LNCAP (cell line): ENCODE measurements around the gene NOD2.

ENCODE experiments used
- TF ChIP-seq, protein P1 (sequence below): fragments of 450-650 bp; IDR thresholded peaks from 2 replicates; pipeline ENCODE4 v1.5.1; 2017; ENCODE audit warnings: mild to moderate bottlenecking

Gene NOD2

DNA sequence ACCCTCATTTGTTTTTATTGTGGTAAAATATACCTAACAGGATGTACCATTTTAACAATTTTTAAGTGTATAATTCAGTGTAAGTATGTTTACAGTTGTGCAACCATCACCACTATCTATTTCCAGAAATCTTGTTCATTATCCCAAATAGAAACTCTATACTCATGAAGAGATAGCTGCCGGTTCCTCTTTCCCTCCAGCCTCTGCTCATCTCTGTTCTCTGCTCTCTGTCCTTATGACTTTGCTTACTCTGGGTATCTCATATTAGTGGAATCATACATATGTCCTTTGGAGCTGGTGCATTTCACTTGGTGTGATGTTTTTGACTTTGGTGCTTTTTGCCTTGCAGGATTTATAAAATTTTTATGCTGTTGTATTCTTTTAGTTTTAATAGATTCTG, 67.9 kb downstream of the NOD2 start:
- TF ChIP-seq, protein P1, sequence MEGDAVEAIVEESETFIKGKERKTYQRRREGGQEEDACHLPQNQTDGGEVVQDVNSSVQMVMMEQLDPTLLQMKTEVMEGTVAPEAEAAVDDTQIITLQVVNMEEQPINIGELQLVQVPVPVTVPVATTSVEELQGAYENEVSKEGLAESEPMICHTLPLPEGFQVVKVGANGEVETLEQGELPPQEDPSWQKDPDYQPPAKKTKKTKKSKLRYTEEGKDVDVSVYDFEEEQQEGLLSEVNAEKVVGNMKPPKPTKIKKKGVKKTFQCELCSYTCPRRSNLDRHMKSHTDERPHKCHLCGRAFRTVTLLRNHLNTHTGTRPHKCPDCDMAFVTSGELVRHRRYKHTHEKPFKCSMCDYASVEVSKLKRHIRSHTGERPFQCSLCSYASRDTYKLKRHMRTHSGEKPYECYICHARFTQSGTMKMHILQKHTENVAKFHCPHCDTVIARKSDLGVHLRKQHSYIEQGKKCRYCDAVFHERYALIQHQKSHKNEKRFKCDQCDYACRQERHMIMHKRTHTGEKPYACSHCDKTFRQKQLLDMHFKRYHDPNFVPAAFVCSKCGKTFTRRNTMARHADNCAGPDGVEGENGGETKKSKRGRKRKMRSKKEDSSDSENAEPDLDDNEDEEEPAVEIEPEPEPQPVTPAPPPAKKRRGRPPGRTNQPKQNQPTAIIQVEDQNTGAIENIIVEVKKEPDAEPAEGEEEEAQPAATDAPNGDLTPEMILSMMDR: no peak

DNA sequence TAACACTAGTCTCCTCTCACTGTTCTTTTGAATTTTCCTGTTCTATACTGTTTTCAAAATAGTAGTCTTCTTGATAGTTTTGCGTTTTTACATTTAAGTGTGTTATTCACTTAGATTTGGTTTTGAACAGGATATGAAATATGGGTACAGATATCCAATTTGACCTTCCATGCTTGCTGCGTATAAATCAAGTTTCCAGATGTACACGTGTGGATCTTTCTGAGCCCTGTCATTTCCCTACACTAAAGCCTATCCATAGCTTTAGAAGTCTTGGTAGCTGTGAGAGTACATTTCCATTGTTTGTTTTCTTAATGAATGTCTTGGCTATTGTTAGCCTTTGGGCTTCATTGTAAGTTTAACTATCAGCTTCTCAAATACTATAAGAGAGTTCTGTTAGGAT, 68.8 kb downstream of the NOD2 start:
- TF ChIP-seq, protein P1: no peak

DNA sequence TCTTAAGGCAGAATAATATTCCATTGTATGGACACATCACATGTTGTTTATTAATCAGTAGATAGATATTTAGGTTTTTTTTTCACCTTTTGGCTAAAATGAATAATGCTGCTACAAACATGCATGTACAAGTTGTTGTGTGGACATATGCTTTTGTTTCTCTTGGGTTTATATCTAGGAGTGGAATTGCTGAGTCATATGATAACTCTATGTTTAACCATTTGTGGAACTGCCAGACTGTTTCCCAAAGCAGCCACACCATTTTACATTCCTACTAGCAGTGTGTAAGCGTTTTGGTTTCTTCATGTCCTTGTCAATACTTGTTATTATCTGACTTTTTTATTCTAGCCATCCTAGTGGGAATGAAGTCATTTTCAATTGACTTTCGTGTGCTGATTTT, 69.8 kb downstream of the NOD2 start:
- TF ChIP-seq, protein P1: no peak

DNA sequence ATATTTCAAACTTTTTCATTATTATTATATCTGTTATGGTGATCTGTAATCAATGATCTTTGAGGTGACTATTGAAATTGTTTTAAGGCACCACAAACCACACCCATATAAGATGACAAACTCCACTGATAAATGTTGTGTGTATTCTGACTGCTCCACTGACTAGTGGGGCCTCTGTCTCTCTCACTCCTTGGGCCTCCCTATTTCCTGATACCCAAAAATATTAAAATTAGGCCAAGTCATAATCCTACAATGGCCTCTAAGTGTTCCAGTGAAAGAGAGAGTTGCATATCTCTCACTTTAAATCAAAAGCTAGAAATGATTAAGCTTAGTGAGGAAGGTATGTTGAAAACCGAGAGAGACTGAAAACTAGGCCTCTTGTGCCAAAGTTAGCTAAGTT, 71.9 kb downstream of the NOD2 start:
- TF ChIP-seq, protein P1: no peak

DNA sequence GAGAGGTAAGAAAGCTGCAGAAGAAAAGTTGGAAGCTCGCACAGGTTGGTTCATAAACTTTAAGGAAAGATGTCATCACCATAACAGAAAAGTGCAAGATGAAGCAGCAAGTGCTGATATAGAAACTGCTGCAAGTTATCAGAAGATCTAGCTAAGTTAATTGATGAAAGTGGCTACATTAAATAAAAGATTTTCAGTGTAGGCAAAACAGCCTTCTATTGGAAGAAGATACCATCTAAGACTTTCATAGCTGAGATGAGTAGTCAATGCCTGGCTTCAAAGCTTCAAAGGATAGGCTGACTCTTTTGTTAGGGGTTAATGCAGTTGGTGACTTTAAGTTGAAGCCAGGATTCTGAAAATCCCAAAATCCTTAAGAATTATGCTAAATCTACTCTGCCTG, 72.5 kb downstream of the NOD2 start:
- TF ChIP-seq, protein P1: no peak

DNA sequence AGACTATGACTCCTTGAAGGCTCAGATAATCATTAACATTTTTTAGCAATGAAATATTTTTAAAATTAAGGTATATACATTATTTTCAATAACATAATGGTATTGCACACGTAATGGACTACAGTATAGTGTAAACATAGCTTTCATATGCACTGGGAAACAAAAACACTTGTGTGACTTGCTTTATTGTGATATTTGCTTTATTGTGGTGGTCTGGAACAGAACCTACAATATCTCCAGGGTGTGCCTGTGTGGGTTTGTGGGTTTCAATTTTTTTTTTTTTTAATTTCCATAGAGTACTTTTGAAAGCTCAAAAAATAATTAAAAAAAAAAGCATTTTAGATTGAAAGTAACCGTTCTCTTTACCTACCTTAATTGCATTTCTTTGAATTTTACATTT, 73.8 kb downstream of the NOD2 start:
- TF ChIP-seq, protein P1: no peak

DNA sequence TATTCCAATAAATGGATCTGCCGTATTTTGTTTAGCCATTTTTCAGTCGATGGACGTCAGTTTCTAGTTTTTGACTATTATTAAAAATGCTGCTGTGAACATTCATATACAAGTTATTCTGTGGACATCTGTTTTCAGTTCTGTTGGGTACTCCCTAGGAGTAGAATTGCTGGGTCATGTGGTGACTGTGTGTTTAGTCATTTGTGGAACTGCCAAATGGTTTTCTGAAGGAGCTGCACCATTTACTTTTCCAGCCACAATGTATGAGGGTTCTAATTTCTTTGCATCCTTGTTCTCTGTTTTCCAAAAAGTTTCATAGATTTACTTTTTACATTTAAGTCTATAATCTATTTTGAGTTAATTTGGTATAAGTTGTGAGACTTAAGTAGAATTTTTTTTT, 78.0 kb downstream of the NOD2 start:
- TF ChIP-seq, protein P1: no peak

DNA sequence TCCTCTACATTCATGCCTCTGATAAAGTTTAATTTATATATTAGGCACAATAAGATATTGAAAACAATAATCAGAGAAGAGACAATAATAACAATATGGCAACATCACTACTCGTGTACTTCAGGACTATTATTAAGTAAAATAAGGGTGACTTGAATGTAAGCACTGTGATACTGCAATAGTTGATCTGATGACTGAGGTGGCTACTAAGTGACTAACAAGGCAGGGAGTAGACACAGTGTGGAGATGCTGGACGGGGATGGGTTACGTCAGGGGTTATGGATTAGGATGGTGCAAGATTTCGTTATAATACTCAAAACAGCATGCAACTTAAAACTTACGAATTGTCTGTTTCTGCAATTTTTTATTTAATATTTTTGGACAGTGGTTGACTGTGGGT, 81.0 kb downstream of the NOD2 start:
- TF ChIP-seq, protein P1: no peak
